ENCODE results near the gene LCMT1.
"Not testable (repeated sequence)": the region's sequence is repeated elsewhere in the genome, so short reads cannot be mapped to it uniquely, and the experiment has no call there.

Gene LCMT1

DNA sequence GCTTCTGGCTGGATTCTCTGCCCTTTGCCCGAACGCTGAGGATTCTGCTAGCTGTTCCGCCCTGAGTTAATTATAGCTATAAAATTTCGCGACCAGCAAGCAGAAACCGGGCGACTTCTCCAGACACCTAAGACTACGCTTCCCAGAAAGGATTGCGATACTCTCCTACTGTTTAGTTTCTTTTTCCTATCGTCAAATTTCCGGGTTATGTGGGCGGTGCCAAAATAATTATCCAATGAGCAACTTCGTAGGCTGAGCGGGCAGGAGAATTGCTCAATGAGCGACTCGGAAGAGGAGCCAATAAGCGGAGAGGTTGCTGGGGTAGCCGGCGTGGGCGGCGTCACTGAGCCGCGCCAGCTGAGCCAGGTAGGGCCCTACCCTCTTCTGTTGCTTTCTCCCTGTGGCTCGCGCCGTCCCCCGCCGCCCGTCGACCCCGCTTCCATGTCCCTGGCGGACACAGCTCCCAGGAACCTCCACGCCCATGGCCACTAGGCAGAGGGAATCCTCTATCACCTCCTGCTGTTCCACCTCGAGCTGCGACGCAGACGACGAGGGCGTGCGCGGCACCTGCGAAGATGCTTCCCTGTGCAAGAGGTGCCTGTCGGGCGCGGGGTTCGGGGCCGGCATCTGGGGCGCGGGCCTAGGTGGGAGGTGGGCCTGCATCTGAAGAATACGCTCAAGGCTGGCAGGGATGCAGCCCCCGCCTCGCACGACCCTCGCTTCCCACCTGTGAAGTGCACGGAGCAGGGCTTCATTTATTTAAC, at the start of gene LCMT1:
LCMT1 (plus strand) TSS at position 340 of the 764 bp plus-strand sequence; CDS start at position 482, 142 bp downstream.
- H3K9me3 ChIP-seq (ENCODE audit: control insufficient read depth in 1 of 2, low read length in 2 of 2), result no peaks in the 10 kb centered on the region
- H3K36me3 ChIP-seq (ENCODE audit: control insufficient read depth in 1 of 2, insufficient read depth in 2 of 2, low read length in 2 of 2), result peaks cover 0 to 4% of the 10 kb centered on the region in 2 donors
- H3K27me3 ChIP-seq (ENCODE audit: low read depth, low read length), result no peaks in the 10 kb centered on the region
- peak within 1 kb of the TSS; percentile 74 to 75 for H3K4me3 ChIP-seq (ENCODE audit: low read depth in 1 of 2, low read length in 2 of 2)
- H3K27ac ChIP-seq (ENCODE audit: low read length), result peak within 1 kb of the TSS; percentile 80
- peaks cover 4 to 41% of the 10 kb centered on the region in 2 donors for H3K4me1 ChIP-seq (ENCODE audit: control insufficient read depth in 1 of 2, insufficient read depth in 2 of 2, low read length in 2 of 2)

DNA sequence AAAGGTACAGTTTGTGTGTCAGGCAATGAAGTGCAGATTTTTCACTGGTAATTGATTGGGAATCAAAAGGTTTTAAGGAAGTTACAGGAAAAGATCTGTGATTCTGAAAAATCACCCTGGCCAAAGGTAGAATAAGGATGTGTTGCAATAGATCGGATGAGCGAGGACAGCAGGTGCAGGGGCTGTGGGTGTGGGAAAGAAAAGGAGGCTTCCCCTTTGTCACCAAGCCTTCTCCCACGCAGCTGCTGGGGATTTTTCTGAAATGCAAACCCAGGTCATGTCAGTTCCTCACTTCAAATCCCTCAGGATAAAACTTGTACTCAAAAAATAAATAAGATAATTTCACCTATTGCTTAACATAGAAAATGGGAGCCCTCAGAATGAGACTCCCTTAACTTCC, 48.4 kb upstream of the LCMT1 start:
- H3K9me3 ChIP-seq (ENCODE audit: control insufficient read depth in 1 of 2, low read length in 2 of 2), result no peaks in the 10 kb centered on the region
- no peak overlapping the region for H3K27ac ChIP-seq (ENCODE audit: low read length)
- H3K4me1 ChIP-seq (ENCODE audit: control insufficient read depth in 1 of 2, insufficient read depth in 2 of 2, low read length in 2 of 2), result peaks cover 0 to 3% of the 10 kb centered on the region in 2 donors
- no peak overlapping the region for H3K4me3 ChIP-seq (ENCODE audit: low read depth in 1 of 2, low read length in 2 of 2)
- H3K36me3 ChIP-seq (ENCODE audit: control insufficient read depth in 1 of 2, insufficient read depth in 2 of 2, low read length in 2 of 2), result no peaks in the 10 kb centered on the region
- no peaks in the 10 kb centered on the region for H3K27me3 ChIP-seq (ENCODE audit: low read depth, low read length)

DNA sequence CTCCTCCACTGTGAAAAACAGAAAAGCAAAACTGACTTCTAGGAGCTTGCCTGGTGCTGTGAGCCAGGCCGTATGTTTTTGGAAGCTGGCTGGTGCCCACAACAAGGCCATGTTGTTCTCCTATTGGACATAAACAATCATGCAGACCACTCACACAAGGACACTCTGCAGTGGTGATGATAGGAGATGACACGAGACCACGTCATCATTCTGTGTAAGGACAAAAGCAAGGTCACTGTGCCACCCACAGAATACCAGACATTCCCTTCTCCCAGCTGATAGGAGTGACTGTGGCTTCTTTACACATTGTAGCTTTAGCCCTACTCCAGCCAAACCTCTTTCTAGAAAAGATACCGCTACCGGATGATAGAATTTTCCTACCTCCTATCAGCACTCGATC, 47.7 kb upstream of the LCMT1 start:
- no peak overlapping the region for H3K4me3 ChIP-seq (ENCODE audit: low read depth in 1 of 2, low read length in 2 of 2)
- H3K9me3 ChIP-seq (ENCODE audit: control insufficient read depth in 1 of 2, low read length in 2 of 2), result no peaks in the 10 kb centered on the region
- H3K4me1 ChIP-seq (ENCODE audit: control insufficient read depth in 1 of 2, insufficient read depth in 2 of 2, low read length in 2 of 2), result peaks cover 0 to 3% of the 10 kb centered on the region in 2 donors
- H3K36me3 ChIP-seq (ENCODE audit: control insufficient read depth in 1 of 2, insufficient read depth in 2 of 2, low read length in 2 of 2), result no peaks in the 10 kb centered on the region
- H3K27me3 ChIP-seq (ENCODE audit: low read depth, low read length), result no peaks in the 10 kb centered on the region
- no peak overlapping the region for H3K27ac ChIP-seq (ENCODE audit: low read length)

DNA sequence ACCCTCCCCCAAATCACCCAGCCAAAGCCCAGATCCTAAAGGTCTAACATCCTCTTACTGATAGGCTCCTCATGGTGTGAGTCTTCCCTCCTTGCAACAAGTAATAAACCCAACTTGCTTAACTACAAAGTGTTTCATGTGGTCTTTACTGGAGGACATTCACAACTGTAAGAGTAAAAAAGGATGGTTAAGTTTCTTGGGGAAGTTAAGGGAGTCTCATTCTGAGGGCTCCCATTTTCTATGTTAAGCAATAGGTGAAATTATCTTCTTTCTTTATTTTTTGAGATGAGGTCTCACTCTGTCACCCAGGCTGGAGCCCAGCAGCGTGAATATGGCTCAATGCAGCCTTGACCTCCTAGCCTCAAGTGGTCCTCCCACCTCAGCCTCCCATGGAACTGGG, 47.3 kb upstream of the LCMT1 start:
- not testable (repeated sequence) for H3K4me1 ChIP-seq (ENCODE audit: control insufficient read depth in 1 of 2, insufficient read depth in 2 of 2, low read length in 2 of 2); H3K9me3 ChIP-seq (ENCODE audit: control insufficient read depth in 1 of 2, low read length in 2 of 2); H3K27ac ChIP-seq (ENCODE audit: low read length); H3K4me3 ChIP-seq (ENCODE audit: low read depth in 1 of 2, low read length in 2 of 2); H3K27me3 ChIP-seq (ENCODE audit: low read depth, low read length); H3K36me3 ChIP-seq (ENCODE audit: control insufficient read depth in 1 of 2, insufficient read depth in 2 of 2, low read length in 2 of 2)

DNA sequence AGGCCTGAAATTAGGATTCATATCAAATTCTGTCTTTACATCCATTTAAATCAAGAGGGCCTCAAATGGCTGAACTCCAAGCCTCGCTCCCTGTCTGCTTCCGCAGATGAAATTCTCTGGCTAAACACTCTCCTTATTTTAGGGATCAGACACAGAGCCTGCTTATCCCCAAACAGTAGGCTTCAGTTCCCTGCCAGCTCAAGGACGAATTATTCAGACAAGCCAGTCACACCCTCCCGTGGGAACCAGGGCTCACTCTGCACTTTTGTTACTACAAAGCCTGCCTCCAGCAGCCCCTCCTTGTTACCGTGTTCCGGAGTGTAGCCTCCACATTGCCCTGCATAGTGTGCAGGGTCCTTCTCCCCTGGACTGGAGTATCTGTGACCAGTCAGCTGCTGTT, 46.6 kb upstream of the LCMT1 start:
- H3K27ac ChIP-seq (ENCODE audit: low read length), result no peak overlapping the region
- no peaks in the 10 kb centered on the region for H3K36me3 ChIP-seq (ENCODE audit: control insufficient read depth in 1 of 2, insufficient read depth in 2 of 2, low read length in 2 of 2)
- no peak overlapping the region for H3K4me3 ChIP-seq (ENCODE audit: low read depth in 1 of 2, low read length in 2 of 2)
- H3K9me3 ChIP-seq (ENCODE audit: control insufficient read depth in 1 of 2, low read length in 2 of 2), result no peaks in the 10 kb centered on the region
- peaks cover 0 to 3% of the 10 kb centered on the region in 2 donors for H3K4me1 ChIP-seq (ENCODE audit: control insufficient read depth in 1 of 2, insufficient read depth in 2 of 2, low read length in 2 of 2)
- H3K27me3 ChIP-seq (ENCODE audit: low read depth, low read length), result no peaks in the 10 kb centered on the region

DNA sequence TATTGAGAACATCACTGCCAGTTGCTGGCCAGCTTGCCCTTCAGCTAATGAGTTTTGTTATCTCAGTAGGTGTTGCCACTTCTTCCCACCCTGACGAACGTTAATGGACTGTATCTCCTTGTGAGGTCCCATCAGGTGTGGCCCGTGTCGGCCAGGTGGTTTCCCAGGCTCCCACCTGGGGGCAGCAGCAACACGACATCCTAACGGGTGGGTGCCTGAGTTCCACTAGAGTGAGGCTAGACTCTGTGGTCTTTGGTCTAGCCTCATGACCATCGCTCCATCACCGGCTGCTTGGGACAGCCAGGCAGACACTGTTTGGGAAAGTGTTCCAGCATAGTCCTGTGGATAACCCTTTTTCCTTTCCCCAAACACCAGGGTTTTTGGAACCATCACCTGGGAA, 45.6 kb upstream of the LCMT1 start:
- Histone ChIP-seq H3K9me3 (ENCODE audit: control insufficient read depth in 1 of 2, low read length in 2 of 2) (no peaks in the 10 kb centered on the region), H3K36me3 (ENCODE audit: control insufficient read depth in 1 of 2, insufficient read depth in 2 of 2, low read length in 2 of 2) (no peaks in the 10 kb centered on the region), H3K4me1 (ENCODE audit: control insufficient read depth in 1 of 2, insufficient read depth in 2 of 2, low read length in 2 of 2) (peaks cover 0 to 3% of the 10 kb centered on the region in 2 donors), H3K27me3 (ENCODE audit: low read depth, low read length) (no peaks in the 10 kb centered on the region), H3K27ac (ENCODE audit: low read length) (peak overlapping the region; percentile 56), H3K4me3 (ENCODE audit: low read depth in 1 of 2, low read length in 2 of 2) (no peak overlapping the region)

DNA sequence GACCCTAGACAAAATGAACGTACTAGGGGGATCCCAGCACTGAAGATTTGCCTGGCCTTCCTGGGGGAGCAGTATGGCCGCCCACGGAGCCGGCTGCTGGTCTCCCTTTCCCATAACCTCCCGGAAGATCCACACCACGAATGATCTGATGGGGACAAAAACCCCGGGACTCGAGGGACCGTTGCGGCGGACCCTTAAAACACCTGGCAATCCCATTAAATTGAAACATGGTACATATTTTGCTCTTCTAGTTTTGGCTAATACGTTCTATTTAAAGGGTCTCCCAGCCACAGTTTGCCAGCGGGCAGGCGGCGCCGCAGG, 45.2 kb upstream of the LCMT1 start:
- H3K27ac ChIP-seq (ENCODE audit: low read length), result peak overlapping the region; percentile 56
- H3K9me3 ChIP-seq (ENCODE audit: control insufficient read depth in 1 of 2, low read length in 2 of 2), result no peaks in the 10 kb centered on the region
- peaks cover 0 to 3% of the 10 kb centered on the region in 2 donors for H3K4me1 ChIP-seq (ENCODE audit: control insufficient read depth in 1 of 2, insufficient read depth in 2 of 2, low read length in 2 of 2)
- no peaks in the 10 kb centered on the region for H3K36me3 ChIP-seq (ENCODE audit: control insufficient read depth in 1 of 2, insufficient read depth in 2 of 2, low read length in 2 of 2)
- H3K27me3 ChIP-seq (ENCODE audit: low read depth, low read length), result no peaks in the 10 kb centered on the region
- H3K4me3 ChIP-seq (ENCODE audit: low read depth in 1 of 2, low read length in 2 of 2), result peak overlapping the region; percentile 58 to 99

DNA sequence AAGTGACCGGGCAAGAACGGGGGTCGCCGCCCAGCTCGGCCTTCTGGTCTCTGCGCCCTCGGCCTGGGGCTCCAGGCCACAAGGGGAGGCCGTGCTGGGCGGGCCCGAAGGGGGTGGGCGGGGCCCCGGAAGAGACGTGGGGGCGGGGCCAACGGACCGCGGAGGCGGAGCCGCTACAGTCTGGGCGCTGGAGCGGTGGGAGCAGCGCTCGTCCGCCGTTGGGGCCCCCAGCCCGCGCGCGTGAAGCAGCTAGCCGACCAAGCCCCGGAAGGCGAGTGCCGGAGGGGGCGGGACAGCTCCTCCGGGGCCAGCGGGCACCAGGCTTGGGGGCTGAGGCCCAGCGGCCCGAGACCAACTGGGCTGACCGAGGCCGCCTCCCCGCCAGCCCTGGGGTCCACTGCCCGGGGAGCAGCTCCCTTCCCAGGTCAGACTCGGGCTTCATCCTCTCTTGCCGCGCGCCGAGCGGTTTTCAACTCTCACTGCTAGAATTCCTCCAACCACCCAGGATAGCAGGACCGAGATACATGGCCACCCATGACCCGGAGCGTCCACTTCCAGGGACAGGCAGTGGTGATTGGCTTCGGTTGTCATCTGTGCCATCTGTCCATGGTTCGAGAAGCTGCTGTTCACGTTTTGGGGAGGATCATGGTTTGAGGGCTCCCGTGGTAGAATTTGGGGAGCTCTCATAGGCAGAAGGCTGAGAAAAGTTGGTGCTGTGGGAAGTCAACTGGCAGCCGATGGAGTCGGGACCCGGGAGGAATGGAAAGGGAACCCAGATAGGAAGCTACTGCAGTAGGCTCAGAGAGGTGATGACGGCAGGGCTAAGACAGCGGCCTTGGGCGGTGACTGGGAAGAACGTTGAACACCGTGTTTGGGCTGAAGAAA, 44.6 kb upstream of the LCMT1 start:
- Histone ChIP-seq H3K4me1 (ENCODE audit: control insufficient read depth in 1 of 2, insufficient read depth in 2 of 2, low read length in 2 of 2) (no peaks in the 10 kb centered on the region), H3K27ac (ENCODE audit: low read length) (peak overlapping the region; percentile 95), H3K4me3 (ENCODE audit: low read depth in 1 of 2, low read length in 2 of 2) (peak overlapping the region; percentile 58 to 99), H3K27me3 (ENCODE audit: low read depth, low read length) (no peaks in the 10 kb centered on the region), H3K36me3 (ENCODE audit: control insufficient read depth in 1 of 2, insufficient read depth in 2 of 2, low read length in 2 of 2) (no peaks in the 10 kb centered on the region), H3K9me3 (ENCODE audit: control insufficient read depth in 1 of 2, low read length in 2 of 2) (no peaks in the 10 kb centered on the region)

DNA sequence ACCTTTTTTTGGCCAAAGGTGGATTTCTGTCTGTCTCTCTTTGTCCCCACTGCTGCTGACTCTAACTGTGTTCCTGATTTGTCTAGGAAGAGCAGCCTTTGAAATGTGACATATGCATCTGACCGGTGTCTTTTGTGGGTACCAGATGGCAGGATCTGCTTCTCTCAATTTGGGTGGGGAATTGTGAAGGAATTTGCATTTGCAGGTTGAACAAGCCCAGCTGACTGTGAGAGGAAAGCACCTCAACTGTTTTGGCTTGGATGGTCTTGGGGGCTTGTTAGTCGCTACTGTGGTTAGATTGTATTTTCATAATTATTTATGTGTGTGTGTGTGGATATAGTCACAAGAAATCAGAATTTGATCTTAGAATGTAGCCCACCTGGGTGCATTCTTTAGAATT, 37.7 kb upstream of the LCMT1 start:
- H3K27ac ChIP-seq (ENCODE audit: low read length), result no peak overlapping the region
- no peaks in the 10 kb centered on the region for H3K4me1 ChIP-seq (ENCODE audit: control insufficient read depth in 1 of 2, insufficient read depth in 2 of 2, low read length in 2 of 2)
- no peaks in the 10 kb centered on the region for H3K36me3 ChIP-seq (ENCODE audit: control insufficient read depth in 1 of 2, insufficient read depth in 2 of 2, low read length in 2 of 2)
- no peak overlapping the region for H3K4me3 ChIP-seq (ENCODE audit: low read depth in 1 of 2, low read length in 2 of 2)
- H3K9me3 ChIP-seq (ENCODE audit: control insufficient read depth in 1 of 2, low read length in 2 of 2), result no peaks in the 10 kb centered on the region
- H3K27me3 ChIP-seq (ENCODE audit: low read depth, low read length), result no peaks in the 10 kb centered on the region

DNA sequence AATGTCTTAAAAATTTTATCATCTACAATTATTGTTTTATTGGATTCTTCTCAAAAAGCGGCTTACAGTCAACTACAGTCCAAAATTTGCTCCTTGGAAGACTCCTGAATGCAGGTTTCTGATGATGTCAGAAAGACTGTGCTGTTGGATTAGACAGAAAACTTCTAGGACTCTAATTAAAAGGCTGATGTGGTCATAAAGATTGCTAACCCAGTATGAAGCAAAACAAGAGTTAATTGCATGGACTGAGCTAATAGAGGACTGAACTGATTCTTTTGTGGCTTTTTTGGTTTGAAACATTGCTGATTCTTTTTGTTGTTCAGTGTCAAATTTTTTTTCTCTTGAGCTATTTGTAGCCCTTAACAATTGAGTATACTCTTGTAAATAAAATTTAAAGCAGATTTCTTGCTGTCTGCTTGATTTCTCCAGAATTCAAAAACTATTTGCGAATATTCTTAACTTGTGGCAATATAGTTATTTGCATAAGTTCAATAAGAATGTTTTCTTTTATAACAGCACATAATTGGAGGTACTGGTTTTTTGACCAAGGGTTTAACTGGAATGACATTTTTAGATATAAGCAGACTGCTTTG, 33.1 kb upstream of the LCMT1 start:
- Histone ChIP-seq H3K27ac (ENCODE audit: low read length) (no peak overlapping the region), H3K36me3 (ENCODE audit: control insufficient read depth in 1 of 2, insufficient read depth in 2 of 2, low read length in 2 of 2) (peaks cover 0 to 3% of the 10 kb centered on the region in 2 donors), H3K27me3 (ENCODE audit: low read depth, low read length) (no peaks in the 10 kb centered on the region)

DNA sequence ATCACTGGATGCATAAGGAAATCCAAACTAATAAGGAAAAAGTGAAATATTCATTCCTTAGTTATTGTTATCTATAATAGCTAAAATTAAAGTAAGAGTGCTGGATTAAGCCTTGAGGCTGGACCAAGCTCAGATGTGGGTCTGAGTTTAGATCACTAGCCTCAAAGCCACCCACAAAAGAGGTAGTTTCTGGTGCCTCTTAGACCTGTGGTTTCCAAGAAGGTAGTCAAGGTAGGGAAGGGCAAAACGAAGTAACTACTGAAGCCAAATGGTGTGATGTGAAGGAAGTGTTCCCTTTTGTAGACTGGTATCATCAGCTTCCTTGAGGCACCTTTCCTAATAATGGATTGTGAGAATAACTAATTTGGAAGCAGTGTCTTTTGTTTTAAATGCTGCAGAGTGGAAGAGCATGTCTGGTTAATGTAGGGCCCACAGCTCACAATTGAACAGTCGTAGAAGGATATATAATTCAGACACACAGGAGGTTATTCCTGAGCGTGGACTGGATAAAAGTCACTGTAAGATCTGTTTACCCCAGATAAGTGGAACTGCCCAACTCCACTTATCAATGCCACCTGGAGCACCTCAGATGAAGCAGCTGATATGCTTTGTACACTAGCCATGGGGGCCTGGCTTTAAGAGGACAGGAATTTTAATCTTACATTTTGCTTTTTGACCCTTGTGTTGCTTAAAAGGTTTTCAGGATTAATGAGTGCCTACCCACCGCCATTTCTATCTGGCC, 31.7 kb upstream of the LCMT1 start:
- no peaks in the 10 kb centered on the region for H3K27me3 ChIP-seq (ENCODE audit: low read depth, low read length)
- no peak overlapping the region for H3K27ac ChIP-seq (ENCODE audit: low read length)
- peaks cover 0 to 8% of the 10 kb centered on the region in 2 donors for H3K36me3 ChIP-seq (ENCODE audit: control insufficient read depth in 1 of 2, insufficient read depth in 2 of 2, low read length in 2 of 2)
- no peak overlapping the region for H3K4me3 ChIP-seq (ENCODE audit: low read depth in 1 of 2, low read length in 2 of 2)
- no peaks in the 10 kb centered on the region for H3K4me1 ChIP-seq (ENCODE audit: control insufficient read depth in 1 of 2, insufficient read depth in 2 of 2, low read length in 2 of 2)
- no peaks in the 10 kb centered on the region for H3K9me3 ChIP-seq (ENCODE audit: control insufficient read depth in 1 of 2, low read length in 2 of 2)

More for the DNA sequence above, 33.1 kb upstream of the LCMT1 start:
- no peak overlapping the region for H3K4me3 ChIP-seq (ENCODE audit: low read depth in 1 of 2, low read length in 2 of 2)
- no peaks in the 10 kb centered on the region for H3K9me3 ChIP-seq (ENCODE audit: control insufficient read depth in 1 of 2, low read length in 2 of 2)
- H3K4me1 ChIP-seq (ENCODE audit: control insufficient read depth in 1 of 2, insufficient read depth in 2 of 2, low read length in 2 of 2), result no peaks in the 10 kb centered on the region
